SK-N-SH treated with all-trans-retinoic acid at 6 μM for 48 hours (cell line): ENCODE data around the gene WBP1L.

Source experiments
- ARNTL ChIP-seq: fragments of 450-650 bp; formaldehyde crosslinking; IDR thresholded peaks from 2 replicates; pipeline ENCODE4 v1.5.0; 2020; ENCODE audit warnings: low read depth, mild to moderate bottlenecking, moderate library complexity, borderline replicate concordance
- CSRNP3 ChIP-seq: fragments of 250-450 bp; sonication (Bioruptor Pico); IDR thresholded peaks from 2 replicates; pipeline ENCODE4 v1.5.1; 2021; ENCODE audit warnings: mild to moderate bottlenecking, moderate library complexity
- PATZ1 ChIP-seq: fragments of 250-450 bp; sonication (Bioruptor Pico); IDR thresholded peaks from 2 replicates; pipeline ENCODE4 v1.8.0; 2020; ENCODE audit warnings: mild to moderate bottlenecking, moderate library complexity, borderline replicate concordance

GRCh38 chr10:102824664-102825063 lies 80.9 kb downstream of the WBP1L start:
- TF ChIP-seq PATZ1 (CRISPR knock-in tag) (no peak), ARNTL (no peak), CSRNP3 (no peak)
